Uterus (tissue), 4 donors: ENCODE measurements around the gene MAPK8IP3. TPM values are rescaled to one million over a fixed set of nuclear protein-coding genes. Genes with fewer than 3 reads are reported as not detected.

Experiments
- DNase-seq, 2 donors: peaks; one replicate each; pipeline ENCODE4 v3.0.0-alpha.2; 2019 to 2020
- H3K27ac ChIP-seq, 2 donors: fragments of 200-600 bp; sonication (generic); 1 replicate in 1 of 2; 2 replicates in 1 of 2; pipeline ENCODE4 v1.5.1; 2016 to 2018
- H3K27me3 ChIP-seq, 2 donors: fragments of 200-600 bp; sonication (generic); one replicate each; pipeline ENCODE4 v1.5.1; 2018 to 2019; ENCODE audit warnings: control low read depth in 1 of 2
- H3K36me3 ChIP-seq, 2 donors: fragments of 200-600 bp; sonication (generic); one replicate each; pipeline ENCODE4 v1.5.1; 2019; ENCODE audit warnings: control low read depth in 1 of 2
- H3K4me1 ChIP-seq, 2 donors: fragments of 200-600 bp; sonication (generic); one replicate each; pipeline ENCODE4 v1.5.1; 2018 to 2019; ENCODE audit warnings: control low read depth in 1 of 2
- H3K4me3 ChIP-seq, 2 donors: fragments of 200-600 bp; sonication (generic); 1 replicate in 1 of 2; 2 replicates in 1 of 2; pipeline ENCODE4 v1.5.1; 2018 to 2019; ENCODE audit warnings: mild to moderate bottlenecking in 1 of 2
- H3K9me3 ChIP-seq, 2 donors: fragments of 200-600 bp; sonication (generic); one replicate each; pipeline ENCODE4 v1.5.1; 2019; ENCODE audit warnings: control low read depth in 1 of 2
- CTCF ChIP-seq, 4 experiments: fragments of 200-600 bp in 2 of 4; fragments of 450-650 bp in 2 of 4; sonication (generic) in 2 of 4; IDR thresholded peaks; one replicate each; pipeline ENCODE4 v1.5.1; 2016 to 2019; ENCODE audit warnings: antibody characterized with exemption in 4 of 4, mild to moderate bottlenecking in 2 of 4, moderate library complexity in 1 of 4
- POLR2A ChIP-seq, 2 donors: fragments of 450-650 bp; IDR thresholded peaks; one replicate each; pipeline ENCODE4 v1.6.1; 2016; ENCODE audit warnings: antibody characterized with exemption in 2 of 2, mild to moderate bottlenecking in 1 of 2, moderate library complexity in 1 of 2
- intact Hi-C: fragments of 100-400 bp; cut with DNase I; formaldehyde crosslinking; loops from one replicate; pipeline ENCODE4 v1.15.1; 2023; ENCODE audit warnings: low total_unique reads
- total RNA-seq, 4 donors: library from RNA; depleted of rRNA in 3 of 4; stranded (reverse); fragments of >200 nt in 3 of 4; gene quantifications; one replicate each; pipeline versions ENCODE4 v1.1.0 to v1.2.4, GENCODE V29; 2014 to 2023
- donor health status: DM: yes; HTN: yes; CAD: no.

Gene MAPK8IP3
- total RNA-seq, 4 donors from 2014 or later = 17.4 to 113 (median 77.8) TPM

- Histone ChIP-seq H3K4me3 (no peak overlapping the region), H3K36me3 (no peaks in the 10 kb centered on the region), H3K4me1 (no peaks in the 10 kb centered on the region), H3K27me3 (no peaks in the 10 kb centered on the region), H3K27ac (no peak overlapping the region), H3K9me3 (no peaks in the 10 kb centered on the region)
- intact Hi-C loops = no loop called here
- TF ChIP-seq POLR2A (IDR thresholded peaks at IDR 0.05) (no peak), CTCF (IDR thresholded peaks at IDR 0.05) (no peak)
- DNase-seq = no peak
Measured at GRCh38 chr16:1758923-1759322, 52.9 kb downstream of the MAPK8IP3 start.

GRCh38 chr16:1759511-1759910 is 53.5 kb downstream of the MAPK8IP3 start:
- intact Hi-C loops = no loop called here
- TF ChIP-seq CTCF (IDR thresholded peaks at IDR 0.05) (no peak), POLR2A (IDR thresholded peaks at IDR 0.05) (no peak)
- Histone ChIP-seq H3K4me3 (no peak overlapping the region), H3K4me1 (no peaks in the 10 kb centered on the region), H3K9me3 (no peaks in the 10 kb centered on the region), H3K27ac (no peak overlapping the region), H3K36me3 (no peaks in the 10 kb centered on the region), H3K27me3 (no peaks in the 10 kb centered on the region)
- no peak for DNase-seq

GRCh38 chr16:1760911-1761310 is 54.9 kb downstream of the MAPK8IP3 start:
- H3K4me3 ChIP-seq = no peak overlapping the region
- H3K27me3 ChIP-seq = no peaks in the 10 kb centered on the region
- H3K9me3 ChIP-seq = no peaks in the 10 kb centered on the region
- H3K4me1 ChIP-seq = no peaks in the 10 kb centered on the region
- intact Hi-C loops = no loop called here
- DNase-seq = no peak
- TF ChIP-seq CTCF (IDR thresholded peaks at IDR 0.05) (no peak), POLR2A (IDR thresholded peaks at IDR 0.05) (no peak)
- no peak overlapping the region for H3K27ac ChIP-seq
- H3K36me3 ChIP-seq = no peaks in the 10 kb centered on the region

GRCh38 chr16:1761751-1762150 is 55.8 kb downstream of the MAPK8IP3 start:
- H3K27me3 ChIP-seq = no peaks in the 10 kb centered on the region
- H3K4me1 ChIP-seq = no peaks in the 10 kb centered on the region
- no peak for DNase-seq
- H3K36me3 ChIP-seq = no peaks in the 10 kb centered on the region
- intact Hi-C loops = no loop called here
- no peak overlapping the region for H3K4me3 ChIP-seq
- H3K27ac ChIP-seq = no peak overlapping the region
- H3K9me3 ChIP-seq = no peaks in the 10 kb centered on the region
- TF ChIP-seq CTCF (IDR thresholded peaks at IDR 0.05) (no peak), POLR2A (IDR thresholded peaks at IDR 0.05) (no peak)

- no peaks in the 10 kb centered on the region for H3K4me1 ChIP-seq
- intact Hi-C loops = no loop called here
- TF ChIP-seq POLR2A (IDR thresholded peaks at IDR 0.05) (no peak), CTCF (IDR thresholded peaks at IDR 0.05) (no peak)
- H3K36me3 ChIP-seq = no peaks in the 10 kb centered on the region
- H3K4me3 ChIP-seq = no peak overlapping the region
- H3K27ac ChIP-seq = no peak overlapping the region
- no peak for DNase-seq
- no peaks in the 10 kb centered on the region for H3K9me3 ChIP-seq
- no peaks in the 10 kb centered on the region for H3K27me3 ChIP-seq
Measured at GRCh38 chr16:1762196-1762878, 56.3 kb downstream of the MAPK8IP3 start.
